Endometrial microvascular endothelial cells (primary cell): ENCODE results near the gene RLBP1. TPM values are rescaled to one million over a fixed set of nuclear protein-coding genes. Genes with fewer than 3 reads are reported as not detected.

Experiments used
- in situ Hi-C: cut with HindIII; loops from 2 replicates; pipeline ENCODE4 v1.10.0; 2017; ENCODE audit warnings: low sequenced_read_pairs, low pct_unique_long_range_greater_than_20kb; ENCODE audit errors: inconsistent ontology term
- total RNA-seq: library from RNA; depleted of rRNA; stranded (reverse); fragments of >200 nt; gene quantifications from one replicate; pipeline ENCODE4 v1.2.3, GENCODE V29; 2015; ENCODE audit errors: inconsistent ontology term

Gene RLBP1
- total RNA-seq, 1 donor from 2014 or later = not detected

- in situ Hi-C loops = no loop called here
These were observed 59.7 kb downstream of the RLBP1 start for GRCh38 chr15:89161666-89162065.

Other genes with a start within 250 kb of the RLBP1 start
- 62.9 TPM for gene ABHD2, start 133.1 kb downstream of the RLBP1 start, total RNA-seq
- gene FANCI, start 22.4 kb upstream of the RLBP1 start, total RNA-seq = 44.6 TPM
- 66.6 TPM for gene POLG, start 113.2 kb upstream of the RLBP1 start, total RNA-seq